HG03432 (cell line): ENCODE data around the gene GSTT2.
A peak's percentile ranks its signal among the peaks of the same experiment; 100 is the strongest.
"Not testable (repeated sequence)": the region's sequence is repeated elsewhere in the genome, so short reads cannot be mapped to it uniquely, and the experiment has no call there.

ENCODE experiments used
- ATAC-seq: cut with Tn5 transposase; IDR thresholded peaks from one replicate; pipeline ENCODE4 v1.9.1; 2021; ENCODE audit warnings: mild to moderate bottlenecking, moderate library complexity; ENCODE audit not compliant: unreplicated experiment

The GSTT2 gene

GRCh38 chr22:23979557-23980240 lies at the start of gene GSTT2:
Gene GSTT2, plus strand, starts transcription at chr22:23980134.
- ATAC-seq: not testable (repeated sequence)

DNA sequence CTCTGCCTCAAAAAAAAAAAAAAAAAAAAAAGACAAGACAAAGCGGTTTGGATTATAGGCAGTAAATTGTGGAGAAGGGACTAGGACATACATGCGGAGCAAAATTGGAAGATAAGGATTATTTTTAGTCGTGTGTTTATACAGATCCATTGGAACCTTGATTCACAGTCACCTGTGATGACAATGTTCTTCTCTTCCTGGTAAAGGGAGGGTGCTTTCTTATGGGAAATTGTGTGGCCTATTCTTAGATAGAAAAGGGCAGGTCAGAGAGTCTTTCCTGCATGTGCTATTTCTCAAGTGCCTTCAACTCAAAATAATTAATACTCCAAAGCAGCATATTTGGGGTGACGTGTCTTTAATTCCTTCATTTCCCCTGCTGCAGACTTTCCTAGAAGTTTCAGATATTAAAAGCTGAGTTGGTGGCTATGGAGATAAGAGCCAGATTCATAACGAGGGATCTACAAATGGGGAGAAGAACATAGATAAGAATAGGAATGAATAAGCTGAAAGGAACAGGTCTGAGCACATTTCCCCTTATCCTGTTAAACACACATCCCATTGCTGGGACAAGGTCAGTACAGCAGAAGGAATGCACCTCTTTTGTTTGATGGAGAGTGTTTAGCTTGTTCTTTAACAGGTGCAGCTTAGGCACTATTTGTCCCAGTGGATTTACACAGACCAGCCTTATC lies 41.5 kb upstream of the GSTT2 start:
- no peak for ATAC-seq

- ATAC-seq: no peak
Measured at GRCh38 chr22:23939017-23939357, 40.9 kb upstream of the GSTT2 start.

GRCh38 chr22:23940166-23940565 lies 39.8 kb upstream of the GSTT2 start:
- ATAC-seq: not testable (repeated sequence)

- ATAC-seq: not testable (repeated sequence)
Measured at GRCh38 chr22:23947391-23947790, 32.5 kb upstream of the GSTT2 start.

DNA sequence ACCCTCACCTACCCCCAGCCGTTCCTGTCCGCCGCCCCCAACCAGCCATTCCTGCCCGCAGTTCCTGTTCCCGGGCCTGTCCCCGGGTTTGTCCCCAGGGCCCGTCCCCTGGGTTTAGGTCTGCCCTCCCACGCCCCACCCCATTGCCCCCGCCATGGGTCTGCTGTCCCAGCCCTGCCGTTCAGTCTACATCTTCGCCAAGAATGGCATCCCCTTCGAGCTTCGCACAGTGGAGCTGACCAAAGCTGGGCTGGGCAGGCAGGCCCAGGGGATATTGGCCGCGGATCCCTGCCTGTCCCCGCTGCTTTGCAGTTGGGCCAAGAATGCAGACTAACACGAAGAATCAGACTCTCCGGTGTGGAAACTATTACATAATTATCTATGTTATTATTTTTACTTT lies 30.2 kb upstream of the GSTT2 start:
- ATAC-seq: not testable (repeated sequence)

DNA sequence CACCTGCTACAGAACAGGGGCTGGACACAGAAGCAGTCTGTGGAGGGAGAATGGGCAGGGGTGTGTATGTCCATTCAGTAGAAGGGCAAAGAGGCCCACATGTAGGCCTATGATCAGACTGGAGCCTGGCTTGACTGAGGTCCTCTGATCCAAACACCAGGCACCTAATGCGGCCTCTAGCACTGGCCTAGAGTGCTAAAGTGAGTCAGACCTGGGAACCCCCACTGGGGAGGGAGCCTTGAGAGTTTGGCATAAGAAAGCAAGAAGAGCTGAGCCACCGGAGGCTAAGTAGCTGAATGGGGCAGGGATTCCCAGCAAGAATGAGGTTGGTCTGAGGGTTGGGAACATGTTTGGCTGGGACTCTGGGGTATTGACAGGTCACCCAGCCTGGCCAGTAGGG lies 28.6 kb upstream of the GSTT2 start:
- not testable (repeated sequence) for ATAC-seq

DNA sequence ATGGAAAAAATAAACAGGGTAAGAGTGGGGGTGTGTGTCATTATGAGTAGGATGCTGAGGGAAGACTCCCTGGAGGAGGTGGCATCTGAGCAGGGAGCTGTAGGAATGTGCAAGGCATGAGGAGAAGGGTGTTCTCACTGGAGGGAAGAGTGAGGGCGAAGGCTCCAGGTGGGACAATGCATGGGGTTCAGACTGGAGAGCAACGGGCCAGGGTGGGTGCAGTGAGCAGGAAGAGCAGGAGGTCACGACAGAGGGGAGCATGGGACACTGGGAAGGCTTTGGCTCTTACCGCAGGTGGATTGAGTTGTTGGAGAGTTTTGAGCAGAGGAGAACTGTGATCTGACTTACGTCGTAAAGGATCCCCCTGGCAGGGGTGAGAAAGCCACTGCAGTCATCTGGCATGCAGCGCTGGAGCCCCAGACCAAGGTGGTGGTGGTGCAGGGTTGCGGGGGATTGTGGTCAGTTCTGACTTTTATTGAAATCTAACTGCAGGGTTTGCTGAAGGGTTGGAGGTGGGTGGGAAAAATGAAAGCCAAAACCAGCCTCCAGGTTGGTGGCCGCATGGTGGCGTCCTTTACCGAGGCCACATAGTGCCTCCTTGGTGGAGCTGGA lies 27.0 kb upstream of the GSTT2 start:
- not testable (repeated sequence) for ATAC-seq

GRCh38 chr22:23953485-23953884 lies 26.4 kb upstream of the GSTT2 start:
- not testable (repeated sequence) for ATAC-seq

DNA sequence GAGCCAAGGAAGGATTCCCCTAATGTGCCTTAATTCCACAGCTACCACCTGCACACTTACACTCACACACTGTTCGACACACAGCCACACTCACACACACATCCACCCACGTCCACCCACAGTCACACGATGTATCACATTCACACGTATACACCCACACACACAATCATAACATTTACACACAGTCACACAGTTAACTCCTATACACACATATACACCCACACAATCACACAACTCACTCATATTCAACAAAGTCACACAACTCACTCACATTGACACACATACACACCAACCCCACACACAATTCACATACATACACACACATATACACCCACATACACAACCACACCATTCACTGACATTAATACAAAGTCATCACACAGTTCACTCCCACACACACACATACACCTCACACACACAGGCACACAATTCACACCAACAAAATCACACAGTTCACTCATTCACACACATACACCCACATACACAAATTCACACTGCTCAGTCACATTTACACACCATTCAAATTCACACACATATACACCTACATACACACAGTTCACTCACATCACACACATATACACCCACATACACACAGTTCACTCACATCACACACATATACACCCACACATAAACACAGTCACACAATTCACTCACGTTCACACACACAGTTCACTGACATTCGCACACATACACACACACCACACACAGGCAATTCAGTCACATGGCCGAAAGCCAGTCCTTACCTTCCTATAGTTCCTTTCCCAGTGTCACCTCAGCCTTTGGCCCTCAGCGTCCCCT lies 25.5 kb upstream of the GSTT2 start:
- ATAC-seq: not testable (repeated sequence)

- not testable (repeated sequence) for ATAC-seq
Measured at GRCh38 chr22:23954991-23955305, 25.0 kb upstream of the GSTT2 start.

DNA sequence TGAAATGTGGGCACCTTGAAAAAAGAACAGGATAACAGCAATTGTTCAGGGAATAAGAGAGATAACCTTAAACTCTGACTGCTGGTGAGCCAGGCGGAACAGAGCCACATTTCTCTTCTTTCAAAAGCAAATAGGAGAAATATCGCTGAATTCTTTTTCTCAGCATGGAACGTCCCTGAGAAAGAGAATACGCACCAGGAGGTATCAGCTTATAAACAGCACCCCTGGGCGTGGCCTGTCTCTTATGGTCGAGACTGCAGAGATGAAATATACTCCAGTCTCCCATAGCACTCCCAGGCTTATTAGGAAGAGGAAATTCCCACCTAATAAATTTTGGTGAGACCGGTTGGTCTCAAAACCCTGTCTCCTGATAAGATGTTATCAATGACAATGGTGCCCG lies 24.0 kb upstream of the GSTT2 start:
- not testable (repeated sequence) for ATAC-seq

GRCh38 chr22:23956301-23956900 lies 23.5 kb upstream of the GSTT2 start:
- not testable (repeated sequence) for ATAC-seq

DNA sequence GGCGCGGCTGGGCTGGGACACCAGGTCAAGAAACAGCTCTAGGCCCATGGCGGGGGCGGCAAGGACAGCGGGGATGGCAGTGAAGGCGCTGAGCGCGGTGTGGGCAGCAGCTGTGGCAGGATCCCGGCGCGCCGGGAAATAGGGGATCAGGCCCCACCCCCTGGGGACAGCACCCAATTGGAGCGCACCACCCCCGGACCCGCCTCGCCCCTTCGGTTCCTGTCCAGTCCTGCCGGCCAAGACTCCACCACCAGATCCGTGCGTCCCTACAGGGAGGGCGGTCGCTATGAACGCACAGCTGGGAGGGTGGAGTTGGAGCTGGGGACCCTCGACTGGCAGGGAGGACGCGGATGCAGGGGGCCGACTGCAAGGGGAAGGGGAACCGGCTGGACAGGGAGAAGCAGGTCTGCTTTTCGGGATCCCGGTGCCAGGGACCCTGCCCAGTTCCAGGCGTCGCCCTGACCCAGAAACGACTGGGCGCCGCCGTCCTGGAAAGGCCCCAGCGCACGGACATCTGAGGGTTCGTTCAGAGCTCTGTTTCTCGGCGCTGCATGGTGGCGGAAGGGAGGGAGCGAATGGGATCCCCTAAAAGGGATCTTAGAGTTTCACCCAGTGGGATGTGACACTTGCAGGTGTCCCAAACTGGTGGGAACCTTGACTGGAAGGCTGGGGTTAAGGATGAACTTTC lies 18.7 kb upstream of the GSTT2 start, which contains the start of gene GSTT2B:
GSTT2B (minus strand) TSS at position 112 of the 688 bp plus-strand sequence; CDS start at position 48, 64 bp downstream.
- ATAC-seq: not testable (repeated sequence)

GRCh38 chr22:23966094-23966493 lies 13.8 kb upstream of the GSTT2 start:
- not testable (repeated sequence) for ATAC-seq

DNA sequence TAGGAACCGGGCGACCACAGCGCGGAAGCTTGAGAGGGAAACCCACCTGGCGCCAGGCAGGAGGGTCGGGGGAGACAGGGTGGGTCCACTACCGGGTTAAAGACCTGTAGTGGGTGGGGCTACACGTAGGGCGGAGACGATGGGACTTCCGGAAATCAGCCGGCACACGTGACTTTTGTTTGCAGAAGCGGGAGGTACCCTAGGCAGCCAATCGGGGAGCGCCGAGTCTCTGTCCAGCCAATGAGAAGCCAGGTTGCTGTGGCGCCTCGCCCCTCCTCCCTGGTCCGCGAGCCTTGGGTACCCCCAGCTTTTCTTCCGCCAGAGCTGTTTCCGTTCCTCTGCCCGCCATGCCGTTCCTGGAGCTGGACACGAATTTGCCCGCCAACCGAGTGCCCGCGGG lies 13.4 kb upstream of the GSTT2 start, which contains the start of gene DDTL:
DDTL (plus strand) TSS at position 321 of the 400 bp plus-strand sequence; CDS start at position 348, 27 bp downstream.
- ATAC-seq: peak; percentile 89

DNA sequence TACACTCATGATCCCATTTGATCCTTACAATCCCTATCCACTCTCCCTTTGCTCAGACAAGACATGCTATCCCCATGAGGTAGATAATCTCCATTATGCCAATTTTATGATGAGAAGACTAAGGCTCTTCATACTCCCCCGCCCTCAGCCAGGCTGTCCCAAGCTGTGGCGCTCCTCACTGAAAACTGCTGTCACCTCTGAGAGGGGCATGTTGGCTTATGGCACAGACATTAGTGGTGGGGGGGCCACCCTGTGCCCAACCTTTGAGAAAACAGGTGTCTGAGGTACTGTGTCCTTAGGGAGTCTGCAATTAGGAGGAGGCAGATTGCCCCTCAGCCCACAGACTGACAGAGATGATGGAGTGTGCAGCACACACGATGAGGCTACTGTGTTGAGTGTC lies 10.9 kb upstream of the GSTT2 start:
- no peak for ATAC-seq

- no peak for ATAC-seq
Measured at GRCh38 chr22:23970201-23970641, 9.7 kb upstream of the GSTT2 start.

DNA sequence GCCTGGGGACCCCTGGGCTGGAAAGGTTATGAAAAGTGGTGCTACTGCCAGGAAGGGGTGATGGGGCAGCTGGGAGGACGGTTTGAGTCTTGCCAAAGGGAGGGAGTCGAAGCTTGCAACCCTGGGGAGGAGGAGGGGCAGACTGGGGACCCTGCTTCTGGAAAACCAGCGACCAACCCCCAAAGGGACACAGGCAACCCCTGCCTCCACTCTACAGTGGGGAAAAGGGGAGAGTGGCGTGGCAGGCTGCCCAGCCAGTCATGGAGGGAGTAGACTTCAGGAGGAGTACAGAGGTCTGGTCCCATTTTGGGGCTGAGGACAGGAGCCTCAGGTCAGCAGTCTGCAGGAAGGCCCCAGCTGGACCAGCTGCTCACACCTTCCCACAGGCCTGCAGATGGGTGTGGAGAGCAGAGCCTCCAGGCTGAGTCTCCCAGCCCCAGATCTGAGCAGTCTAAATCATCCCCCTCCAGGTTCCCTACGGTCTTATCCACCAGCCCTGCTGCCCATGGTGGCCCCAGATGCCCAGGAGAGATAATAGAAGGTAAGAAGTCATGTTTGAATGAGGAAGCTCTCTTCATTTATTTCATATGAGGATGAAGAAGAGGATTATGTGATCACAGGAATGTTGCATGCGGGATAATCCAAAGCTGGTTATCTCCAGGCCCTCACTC lies 9.0 kb upstream of the GSTT2 start:
- no peak for ATAC-seq
